Transverse colon (tissue), 4 donors: ENCODE results near the gene SLC7A9.

Experiments used
- POLR2A ChIP-seq: fragments of 450-650 bp; IDR thresholded peaks from one replicate; pipeline ENCODE4 v1.6.1; 2016; ENCODE audit warnings: antibody characterized with exemption, mild to moderate bottlenecking, moderate library complexity
- POLR2AphosphoS5 ChIP-seq, 3 donors: sonication (generic); formaldehyde crosslinking; IDR thresholded peaks; one replicate each; pipeline ENCODE4 v1.6.1; 2016; ENCODE audit warnings: antibody characterized with exemption in 3 of 3
- TF ChIP-seq, protein P1 (sequence below), 5 experiments: fragments of 200-600 bp in 3 of 5; fragments of 450-650 bp in 2 of 5; sonication (generic) in 3 of 5; IDR thresholded peaks; 1 replicate in 2 of 5; 2 replicates in 3 of 5; pipeline ENCODE4 v1.5.1; 2016 to 2017; ENCODE audit warnings: antibody characterized with exemption in 5 of 5, inconsistent platforms in 3 of 5, mild to moderate bottlenecking in 2 of 5, moderate library complexity in 1 of 5

GRCh38 chr19:32877977-32878745 lies 8.6 kb upstream of the SLC7A9 start:
- TF ChIP-seq, protein P1, sequence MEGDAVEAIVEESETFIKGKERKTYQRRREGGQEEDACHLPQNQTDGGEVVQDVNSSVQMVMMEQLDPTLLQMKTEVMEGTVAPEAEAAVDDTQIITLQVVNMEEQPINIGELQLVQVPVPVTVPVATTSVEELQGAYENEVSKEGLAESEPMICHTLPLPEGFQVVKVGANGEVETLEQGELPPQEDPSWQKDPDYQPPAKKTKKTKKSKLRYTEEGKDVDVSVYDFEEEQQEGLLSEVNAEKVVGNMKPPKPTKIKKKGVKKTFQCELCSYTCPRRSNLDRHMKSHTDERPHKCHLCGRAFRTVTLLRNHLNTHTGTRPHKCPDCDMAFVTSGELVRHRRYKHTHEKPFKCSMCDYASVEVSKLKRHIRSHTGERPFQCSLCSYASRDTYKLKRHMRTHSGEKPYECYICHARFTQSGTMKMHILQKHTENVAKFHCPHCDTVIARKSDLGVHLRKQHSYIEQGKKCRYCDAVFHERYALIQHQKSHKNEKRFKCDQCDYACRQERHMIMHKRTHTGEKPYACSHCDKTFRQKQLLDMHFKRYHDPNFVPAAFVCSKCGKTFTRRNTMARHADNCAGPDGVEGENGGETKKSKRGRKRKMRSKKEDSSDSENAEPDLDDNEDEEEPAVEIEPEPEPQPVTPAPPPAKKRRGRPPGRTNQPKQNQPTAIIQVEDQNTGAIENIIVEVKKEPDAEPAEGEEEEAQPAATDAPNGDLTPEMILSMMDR (IDR thresholded peaks at IDR 0.05): no peak
- no peak for TF ChIP-seq POLR2AphosphoS5 (IDR thresholded peaks at IDR 0.05)
- no peak for TF ChIP-seq POLR2A
